IPS-18a (cell line): ENCODE results near the gene DTX3L.
A peak's percentile ranks its signal among the peaks of the same experiment; 100 is the strongest.
"Not testable (repeated sequence)": the region's sequence is repeated elsewhere in the genome, so short reads cannot be mapped to it uniquely, and the experiment has no call there.

Experiments used
- H3K27ac ChIP-seq: one replicate; pipeline ENCODE4 v1.5.1; 2013; ENCODE audit warnings: low read length
- H3K27me3 ChIP-seq: one replicate; pipeline ENCODE4 v1.6.1; 2013; ENCODE audit warnings: mild to moderate bottlenecking, low read length; ENCODE audit not compliant: control insufficient read depth, insufficient read depth
- H3K36me3 ChIP-seq: one replicate; pipeline ENCODE4 v1.6.1; 2013; ENCODE audit warnings: low read depth, low read length; ENCODE audit not compliant: control insufficient read depth
- H3K4me1 ChIP-seq: one replicate; pipeline ENCODE4 v1.6.1; 2013; ENCODE audit warnings: low read depth, low read length; ENCODE audit not compliant: control insufficient read depth
- H3K4me3 ChIP-seq: one replicate; pipeline ENCODE4 v1.5.1; 2013; ENCODE audit warnings: low read length
- H3K9ac ChIP-seq: one replicate; pipeline ENCODE4 v1.6.1; 2013; ENCODE audit warnings: mild to moderate bottlenecking, low read length, moderate library complexity
- H3K9me3 ChIP-seq: one replicate; pipeline ENCODE4 v1.6.1; 2013; ENCODE audit warnings: low read depth, low read length; ENCODE audit not compliant: control insufficient read depth

The DTX3L gene

DNA sequence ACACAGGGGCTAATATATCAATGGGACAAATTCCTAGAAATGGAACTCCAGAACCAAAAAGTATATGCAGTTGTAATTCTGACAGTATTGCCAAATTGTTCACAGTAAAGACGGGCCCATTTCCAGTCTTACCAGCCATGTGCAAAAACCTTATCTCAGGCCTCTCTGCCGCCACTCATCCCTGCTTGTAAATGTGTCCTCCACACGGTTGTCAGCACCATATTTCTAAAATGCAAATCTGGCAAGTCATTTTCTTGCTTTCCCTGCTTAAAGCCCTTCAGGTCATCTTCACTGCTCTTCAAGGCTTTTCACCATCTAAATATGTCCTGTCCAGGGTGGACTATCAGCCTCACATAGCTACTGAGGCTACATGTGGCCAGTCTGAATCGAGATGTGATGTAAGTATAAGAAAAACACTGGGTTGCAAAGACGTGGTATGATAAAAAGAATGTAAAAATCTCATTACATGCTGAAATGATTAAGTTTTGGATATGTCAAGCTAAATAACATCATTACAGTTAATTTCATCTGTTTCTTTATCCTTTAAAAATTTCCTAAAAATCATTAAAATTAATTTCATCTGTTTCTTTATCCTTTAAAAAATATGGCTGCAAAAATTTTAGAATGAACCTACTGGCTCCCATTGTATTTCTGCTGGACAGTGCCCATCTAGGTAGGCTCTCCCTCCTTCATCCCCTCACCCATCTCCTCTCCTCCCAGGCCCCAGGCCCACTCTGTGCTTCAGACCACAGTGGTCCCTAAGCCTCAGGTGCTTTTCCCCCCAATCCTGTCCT is 1.0 kb upstream of the DTX3L start:
- Histone ChIP-seq H3K36me3 (no peaks in the 10 kb centered on the region), H3K9me3 (no peaks in the 10 kb centered on the region), H3K27ac (no peak overlapping the region), H3K4me1 (peaks cover 12% of the 10 kb centered on the region), H3K4me3 (peak overlapping the region; percentile 74), H3K9ac (no peak overlapping the region), H3K27me3 (peaks cover 9% of the 10 kb centered on the region)

DNA sequence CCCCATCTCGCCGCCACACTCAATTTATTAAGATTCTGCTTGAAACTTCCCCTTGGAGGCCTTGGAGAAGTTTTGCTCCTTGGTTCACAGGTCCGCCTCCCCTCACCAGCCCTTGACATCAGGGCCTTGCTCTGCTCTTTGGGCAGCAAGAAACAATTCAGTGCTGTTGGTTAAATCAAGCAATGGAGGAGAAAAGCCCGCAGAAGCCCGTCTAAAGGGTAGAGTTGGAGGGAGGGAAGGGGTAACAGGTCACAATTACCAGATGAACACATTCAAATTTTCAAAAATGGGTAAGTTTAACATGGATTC is 467 bp upstream of the DTX3L start:
- Histone ChIP-seq H3K9ac (peak overlapping the region; percentile 69), H3K36me3 (no peaks in the 10 kb centered on the region), H3K9me3 (no peaks in the 10 kb centered on the region), H3K4me1 (peaks cover 12% of the 10 kb centered on the region), H3K4me3 (peak overlapping the region; percentile 74), H3K27me3 (peaks cover 9% of the 10 kb centered on the region), H3K27ac (no peak overlapping the region)

DNA sequence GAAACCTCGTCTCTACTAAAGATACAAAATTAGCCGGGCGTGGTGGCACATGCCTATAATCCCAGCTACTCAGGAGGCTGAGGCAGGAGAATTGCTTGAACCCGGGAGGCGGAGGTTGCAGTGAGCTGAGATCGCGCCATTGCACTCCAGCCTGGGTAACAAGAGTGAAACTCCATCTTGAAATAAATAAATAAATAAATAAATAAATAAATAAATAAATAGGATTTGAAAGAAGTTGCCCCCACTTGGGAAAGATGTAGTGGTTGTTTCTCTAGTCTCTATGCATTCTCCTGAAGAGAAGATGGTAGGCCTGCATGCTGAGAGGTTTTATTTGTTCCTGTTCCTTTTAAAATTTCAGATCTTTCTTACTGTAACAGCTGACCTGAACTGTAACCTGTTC is 4.0 kb downstream of the DTX3L start:
- H3K9me3 ChIP-seq, H3K27ac ChIP-seq, H3K27me3 ChIP-seq, H3K9ac ChIP-seq, H3K4me3 ChIP-seq, H3K4me1 ChIP-seq, H3K36me3 ChIP-seq: not testable (repeated sequence)

DNA sequence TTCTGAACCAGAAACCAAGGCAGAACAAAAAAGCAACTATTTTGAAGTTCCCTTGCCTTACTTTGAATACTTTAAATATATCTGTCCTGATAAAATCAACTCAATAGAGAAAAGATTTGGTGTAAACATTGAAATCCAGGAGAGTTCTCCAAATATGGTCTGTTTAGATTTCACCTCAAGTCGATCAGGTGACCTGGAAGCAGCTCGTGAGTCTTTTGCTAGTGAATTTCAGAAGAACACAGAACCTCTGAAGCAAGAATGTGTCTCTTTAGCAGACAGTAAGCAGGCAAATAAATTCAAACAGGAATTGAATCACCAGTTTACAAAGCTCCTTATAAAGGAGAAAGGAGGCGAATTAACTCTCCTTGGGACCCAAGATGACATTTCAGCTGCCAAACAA is 4.6 kb downstream of the DTX3L start:
- Histone ChIP-seq H3K36me3 (no peaks in the 10 kb centered on the region), H3K4me3 (no peak overlapping the region), H3K9ac (no peak overlapping the region), H3K9me3 (no peaks in the 10 kb centered on the region), H3K27ac (no peak overlapping the region), H3K27me3 (peaks cover 5% of the 10 kb centered on the region), H3K4me1 (peaks cover 9% of the 10 kb centered on the region)

DNA sequence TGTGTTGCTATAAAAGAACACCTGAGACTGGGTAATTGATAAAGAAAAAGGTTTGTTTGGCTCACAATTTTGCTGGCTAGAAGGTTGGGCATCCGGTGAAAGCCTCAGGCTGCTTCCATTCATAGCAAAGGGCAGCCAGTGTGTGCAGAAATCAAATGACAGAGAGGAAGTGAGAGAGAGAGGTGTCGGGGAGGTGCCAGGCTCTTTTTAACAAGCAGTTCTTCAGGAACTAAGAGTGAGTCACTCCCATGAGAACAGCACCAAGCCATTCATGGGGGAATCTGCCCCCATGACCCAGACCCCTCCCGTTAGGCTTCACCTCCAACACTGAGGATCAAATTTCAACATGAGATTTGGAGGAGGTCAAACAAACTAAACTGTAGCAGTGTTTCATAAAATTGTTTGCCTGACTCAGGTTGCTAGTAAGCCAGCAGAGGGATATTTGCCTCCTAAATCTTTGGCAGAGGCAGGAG is 8.8 kb downstream of the DTX3L start:
- Histone ChIP-seq H3K9ac (no peak overlapping the region), H3K4me3 (no peak overlapping the region), H3K36me3 (no peaks in the 10 kb centered on the region), H3K4me1 (peaks cover 5% of the 10 kb centered on the region), H3K27me3 (peaks cover 12% of the 10 kb centered on the region), H3K27ac (no peak overlapping the region), H3K9me3 (no peaks in the 10 kb centered on the region)

DNA sequence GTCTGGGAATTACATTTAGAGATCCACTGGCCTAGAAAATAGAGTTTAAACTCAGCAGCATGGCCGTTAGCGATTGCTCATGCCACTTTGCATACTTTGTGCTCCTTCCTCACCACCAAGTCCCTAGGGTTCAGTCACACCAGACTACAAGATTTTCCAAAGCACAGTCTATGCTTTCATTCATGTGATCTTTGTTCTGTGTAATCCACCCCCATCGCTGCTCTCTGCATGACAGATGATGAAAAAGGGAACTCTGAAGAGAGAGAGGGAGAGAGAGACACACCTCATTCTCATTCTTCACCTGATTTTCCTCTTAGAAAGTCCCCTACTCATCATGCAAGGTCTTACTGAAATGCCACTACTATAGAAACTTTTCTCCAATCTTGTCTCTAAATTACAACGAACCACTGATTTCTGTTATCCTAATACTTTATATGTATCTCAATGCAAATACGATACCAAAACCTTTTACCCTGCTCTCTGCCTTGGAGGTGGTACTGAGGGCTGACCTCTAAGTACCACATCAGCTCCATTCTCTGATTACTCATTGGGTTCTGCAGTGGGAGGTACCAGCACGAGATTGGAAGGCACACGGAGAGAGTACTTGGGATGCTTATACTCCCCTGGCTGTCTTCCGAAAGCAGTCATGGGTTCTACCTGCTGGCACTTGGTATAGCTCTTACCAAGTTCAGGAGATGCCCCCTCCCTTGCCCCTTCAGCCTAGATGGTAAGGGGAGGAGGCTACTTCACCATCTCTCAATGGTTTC is 12.2 kb downstream of the DTX3L start:
- no peaks in the 10 kb centered on the region for H3K36me3 ChIP-seq
- H3K4me3 ChIP-seq: no peak overlapping the region
- H3K27ac ChIP-seq: no peak overlapping the region
- peaks cover 5% of the 10 kb centered on the region for H3K4me1 ChIP-seq
- H3K27me3 ChIP-seq: peaks cover 18% of the 10 kb centered on the region
- H3K9ac ChIP-seq: no peak overlapping the region
- no peaks in the 10 kb centered on the region for H3K9me3 ChIP-seq

DNA sequence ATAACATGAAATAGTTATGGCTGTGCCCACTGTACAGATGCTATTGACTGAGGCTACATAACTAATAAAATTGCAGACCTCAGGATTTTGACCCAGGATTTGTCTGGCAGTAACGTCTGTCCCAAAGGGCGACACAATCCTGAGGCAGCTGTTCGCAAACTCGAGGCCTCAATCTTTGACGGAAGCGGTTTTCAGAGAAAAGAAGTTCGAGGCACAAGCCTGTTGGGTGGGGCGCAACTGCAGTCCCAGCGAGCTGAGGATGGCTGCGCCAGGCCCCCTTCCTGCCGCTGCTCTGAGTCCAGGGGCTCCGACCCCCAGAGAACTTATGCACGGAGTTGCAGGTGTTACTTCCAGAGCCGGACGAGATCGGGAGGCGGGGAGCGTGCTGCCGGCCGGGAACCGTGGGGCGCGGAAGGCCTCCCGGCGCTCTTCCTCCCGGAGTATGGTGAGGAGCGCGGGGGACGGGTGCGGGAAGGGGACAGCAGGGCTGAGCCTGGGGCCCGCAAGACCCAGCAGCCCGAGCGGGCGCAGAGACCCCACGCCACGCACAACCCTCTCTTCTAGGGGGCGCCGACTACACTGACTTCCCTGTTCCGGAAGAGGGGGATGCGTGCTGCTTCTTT is 13.4 kb downstream of the DTX3L start, which contains the start of gene PARP15:
TSS of gene PARP15 (plus strand) at position 242 of the 623 bp plus-strand sequence. CDS start at position 260, 18 bp downstream.
- Histone ChIP-seq H3K4me1 (peaks cover 5% of the 10 kb centered on the region), H3K4me3 (peak within 1 kb of the TSS; percentile 49)

DNA sequence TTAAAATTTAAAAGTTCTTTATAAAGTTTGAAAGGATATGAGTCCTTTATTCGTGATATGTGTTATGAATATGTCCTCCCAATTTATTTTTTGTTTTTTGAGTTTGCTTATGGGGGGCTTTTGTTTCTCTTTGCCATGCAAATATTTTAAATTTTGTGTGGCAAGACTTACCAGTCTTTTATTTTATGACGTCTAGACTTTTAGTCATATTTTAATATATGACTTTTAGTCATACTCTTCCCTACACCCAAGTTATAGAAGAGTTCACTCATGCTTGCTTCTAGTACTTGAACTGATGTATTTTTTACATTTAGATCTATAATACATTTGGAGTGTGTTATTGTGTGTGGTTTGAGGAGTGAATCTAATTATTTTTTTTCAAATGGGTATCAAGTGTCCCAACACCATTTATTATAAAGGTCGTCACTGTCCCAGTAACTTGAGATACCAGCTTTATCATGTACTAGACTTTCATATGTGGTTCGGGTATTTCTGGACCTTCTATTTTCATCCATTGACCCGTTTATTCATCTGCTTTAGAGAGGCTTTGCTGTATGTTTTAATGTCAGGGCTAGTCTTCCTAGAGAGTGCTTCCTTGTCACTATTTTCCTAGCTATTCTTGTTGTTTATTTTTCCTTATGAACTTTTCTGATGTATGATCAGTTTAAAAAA is 14.1 kb downstream of the DTX3L start:
- Histone ChIP-seq H3K4me1 (no peaks in the 10 kb centered on the region), H3K9me3 (peaks cover 10% of the 10 kb centered on the region), H3K9ac (no peak overlapping the region), H3K4me3 (peak overlapping the region; percentile 49), H3K27ac (no peak overlapping the region), H3K36me3 (no peaks in the 10 kb centered on the region), H3K27me3 (peaks cover 18% of the 10 kb centered on the region)

More for the DNA sequence above, 13.4 kb downstream of the DTX3L start, which contains the start of gene PARP15:
- peaks cover 10% of the 10 kb centered on the region for H3K9me3 ChIP-seq
- no peaks in the 10 kb centered on the region for H3K36me3 ChIP-seq
- no peak within 1 kb of the TSS for H3K9ac ChIP-seq
- peaks cover 18% of the 10 kb centered on the region for H3K27me3 ChIP-seq
- H3K27ac ChIP-seq: no peak within 1 kb of the TSS

DNA sequence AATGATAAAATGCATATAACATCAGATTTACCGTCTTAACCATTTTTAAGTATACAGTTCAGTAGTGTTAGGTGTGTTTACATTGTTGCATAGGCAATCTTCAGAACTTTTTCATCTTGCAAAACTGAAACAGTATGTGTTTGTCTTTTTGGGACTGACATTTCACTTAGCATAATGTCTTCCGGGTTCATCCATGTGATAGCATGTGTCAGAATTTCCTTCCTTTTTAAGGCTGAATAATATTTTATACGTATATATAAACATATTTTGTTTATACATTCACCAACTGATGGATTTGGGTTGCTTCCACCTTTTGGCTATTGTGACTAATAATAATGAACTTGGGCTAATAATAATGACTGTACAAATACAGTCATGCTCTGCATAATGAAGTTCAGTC is 16.3 kb downstream of the DTX3L start:
- Histone ChIP-seq H3K4me3 (no peak overlapping the region), H3K27me3 (peaks cover 18% of the 10 kb centered on the region), H3K9ac (no peak overlapping the region), H3K36me3 (no peaks in the 10 kb centered on the region), H3K9me3 (peaks cover 10% of the 10 kb centered on the region), H3K27ac (no peak overlapping the region), H3K4me1 (no peaks in the 10 kb centered on the region)

DNA sequence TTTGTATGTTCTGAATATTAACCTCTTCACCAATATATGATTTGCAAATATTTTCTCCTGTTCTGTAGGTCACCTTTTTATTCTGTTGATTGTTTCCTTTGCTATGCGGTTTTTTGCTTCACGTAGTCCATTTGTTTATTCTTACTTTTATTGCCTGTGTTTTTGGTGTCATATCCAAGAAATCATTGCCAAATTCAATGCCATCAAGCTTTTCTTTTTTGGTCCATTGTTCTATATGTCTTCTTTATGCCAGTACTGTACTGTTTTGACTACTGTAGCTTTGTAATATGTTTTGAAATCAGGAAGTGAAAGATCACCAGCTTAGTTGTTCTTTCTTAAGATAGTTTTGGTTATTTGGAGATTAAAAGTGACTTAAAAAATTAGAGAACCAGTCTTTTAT is 17.5 kb downstream of the DTX3L start:
- Histone ChIP-seq H3K4me1 (no peaks in the 10 kb centered on the region), H3K9ac (no peak overlapping the region), H3K4me3 (no peak overlapping the region), H3K27ac (no peak overlapping the region), H3K36me3 (no peaks in the 10 kb centered on the region), H3K27me3 (peaks cover 18% of the 10 kb centered on the region), H3K9me3 (peaks cover 10% of the 10 kb centered on the region)

DNA sequence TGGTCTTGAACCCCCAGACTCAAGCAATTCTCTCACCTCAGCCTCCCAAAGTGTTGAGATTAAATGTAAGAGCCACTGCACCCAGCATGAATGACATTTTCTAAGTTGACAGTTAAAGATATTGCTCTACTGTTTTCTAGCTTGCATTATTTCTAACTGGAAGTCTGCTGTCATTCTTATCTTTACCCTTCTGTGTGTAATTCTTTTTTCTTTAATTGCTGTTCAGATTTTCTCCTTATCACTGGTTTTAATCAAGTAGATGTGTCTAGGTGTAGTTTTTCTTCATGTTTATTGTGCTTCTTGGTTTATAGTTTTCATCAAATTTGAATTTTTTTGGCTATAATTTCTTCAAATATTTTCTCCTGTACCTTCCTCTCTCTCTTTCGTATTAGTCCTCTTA is 18.3 kb downstream of the DTX3L start:
- no peaks in the 10 kb centered on the region for H3K4me1 ChIP-seq

More for the DNA sequence above, 18.3 kb downstream of the DTX3L start:
- no peak overlapping the region for H3K4me3 ChIP-seq
- no peak overlapping the region for H3K9ac ChIP-seq
- no peaks in the 10 kb centered on the region for H3K36me3 ChIP-seq
- peaks cover 10% of the 10 kb centered on the region for H3K9me3 ChIP-seq
- no peak overlapping the region for H3K27ac ChIP-seq
- peaks cover 12% of the 10 kb centered on the region for H3K27me3 ChIP-seq
